A549 (cell line): ENCODE data around the gene TRMT11. TPM values are rescaled to one million over a fixed set of nuclear protein-coding genes. Genes with fewer than 3 reads are reported as not detected.
"Not testable (repeated sequence)": the region's sequence is repeated elsewhere in the genome, so short reads cannot be mapped to it uniquely, and the experiment has no call there.

Source experiments
- ATAC-seq, 2 experiments: fragments of 200-7000 bp in 1 of 2; fragments of >200 bp in 1 of 2; cut with Nextera tagmentation in 1 of 2; cut with Tn5 transposase in 1 of 2; 3 replicates each; pipeline versions ENCODE4 v1.8.0 to v1.9.1; 2018 to 2020; ENCODE audit warnings: mild to moderate bottlenecking in 1 of 2, moderate library complexity in 1 of 2
- CTCF ChIA-PET: fragments of 300-600 bp; sonication (Branson Sonifier 250); formaldehyde crosslinking; extraction: SDS; loops from one replicate; lab custom pipeline; 2021; ENCODE audit warnings: antibody characterized with exemption, inconsistent platforms; lab: Yijun Ruan, JAX
- POLR2A ChIA-PET: fragments of 350-600 bp; formaldehyde crosslinking; extraction: SDS; loops from one replicate; lab custom pipeline; 2021; ENCODE audit warnings: antibody characterized with exemption, inconsistent platforms; lab: Yijun Ruan, JAX
- DNase-seq, 2 experiments: peaks; one replicate each; pipeline versions ENCODE4 v3.0.0 to v3.0.0-alpha.2; 2011 to 2016; ENCODE audit warnings: low read depth in 1 of 2, low spot score in 1 of 2
- FAIRE-seq: peaks from 2 replicates; lab custom pipeline; 2011; peaks lifted over from hg19 to GRCh38; lab: Jason Lieb, UNC
- H3K27ac ChIP-seq, 2 experiments: fragments of >200 bp; sonication (Bioruptor Twin); formaldehyde crosslinking; 3 replicates each; pipeline ENCODE4 v1.5.1; 2016 to 2017
- H3K4me1 ChIP-seq: fragments of >200 bp; sonication (Bioruptor Twin); formaldehyde crosslinking; 3 replicates; pipeline ENCODE4 v1.6.1; 2016
- H3K4me2 ChIP-seq: fragments of >200 bp; sonication (Bioruptor Twin); formaldehyde crosslinking; 3 replicates; pipeline ENCODE4 v1.6.1; 2016
- H3K4me3 ChIP-seq: fragments of >200 bp; sonication (Bioruptor Twin); formaldehyde crosslinking; 3 replicates; pipeline ENCODE4 v1.5.1; 2016
- H3K9me3 ChIP-seq: fragments of >200 bp; sonication (Bioruptor Twin); formaldehyde crosslinking; 3 replicates; pipeline ENCODE4 v1.6.1; 2016
- BCL3 ChIP-seq: fragments of >200 bp; sonication (Bioruptor Twin); formaldehyde crosslinking; IDR thresholded peaks from 3 replicates; pipeline ENCODE4 v1.6.1; 2016
- CEBPB ChIP-seq, 2 experiments: fragments of >200 bp in 1 of 2; sonication (Bioruptor Twin) in 1 of 2; formaldehyde crosslinking in 1 of 2; IDR thresholded peaks; 2 replicates each; pipeline ENCODE4 v1.6.1; 2012 to 2016
- CHD4 ChIP-seq: fragments of 200-600 bp; sonication (generic); IDR thresholded peaks from 2 replicates; pipeline ENCODE4 v1.6.1; 2016; ENCODE audit warnings: antibody characterized with exemption, mild to moderate bottlenecking, borderline replicate concordance
- EHF ChIP-seq: fragments of 250-450 bp; sonication (Bioruptor Pico); IDR thresholded peaks from 2 replicates; pipeline ENCODE4 v1.5.0; 2020; ENCODE audit warnings: mild to moderate bottlenecking
- FOSL2 ChIP-seq, 2 experiments: fragments of 450-650 bp in 1 of 2; fragments of >200 bp in 1 of 2; sonication (Bioruptor Twin) in 1 of 2; formaldehyde crosslinking; IDR thresholded peaks; 2 replicates each; pipeline versions ENCODE4 v1.5.0 to v1.6.1; 2016 to 2020; ENCODE audit warnings: mild to moderate bottlenecking in 1 of 2, moderate library complexity in 1 of 2
- HDAC2 ChIP-seq: fragments of 200-600 bp; sonication (generic); IDR thresholded peaks from 2 replicates; pipeline ENCODE4 v1.6.1; 2016
- HOXB13 ChIP-seq: fragments of 250-450 bp; sonication (Bioruptor Pico); IDR thresholded peaks from 2 replicates; pipeline ENCODE4 v1.5.0; 2020; ENCODE audit warnings: low read depth, mild to moderate bottlenecking, moderate library complexity
- HOXB5 ChIP-seq: fragments of 250-450 bp; sonication (Bioruptor Pico); IDR thresholded peaks from 2 replicates; pipeline ENCODE4 v1.5.0; 2020; ENCODE audit warnings: mild to moderate bottlenecking, moderate library complexity
- MAZ ChIP-seq: fragments of 150-350 bp; IDR thresholded peaks from 2 replicates; pipeline ENCODE4 v1.6.1; 2014; ENCODE audit warnings: antibody characterized with exemption, low read depth, low read length, borderline replicate concordance
- MYC ChIP-seq: IDR thresholded peaks from 2 replicates; pipeline ENCODE4 v1.6.1; 2012; ENCODE audit warnings: mild to moderate bottlenecking, inconsistent platforms, low read length, improper control_type of control experiment, borderline replicate concordance
- NR3C1 ChIP-seq: fragments of >200 bp; sonication (Bioruptor Twin); formaldehyde crosslinking; IDR thresholded peaks from 3 replicates; pipeline ENCODE4 v1.6.1; 2017
- POLR2A ChIP-seq: IDR thresholded peaks from 2 replicates; pipeline ENCODE4 v1.6.1; 2012; ENCODE audit warnings: mild to moderate bottlenecking, low read length
- RFX5 ChIP-seq: fragments of 450-650 bp; IDR thresholded peaks from 2 replicates; pipeline ENCODE4 v1.7.1; 2014; ENCODE audit warnings: antibody characterized with exemption, mild to moderate bottlenecking, moderate library complexity
- SMC3 ChIP-seq: fragments of >200 bp; sonication (Bioruptor Twin); formaldehyde crosslinking; IDR thresholded peaks from 3 replicates; pipeline ENCODE4 v1.6.1; 2018; ENCODE audit warnings: inconsistent platforms
- ZSCAN20 ChIP-seq: fragments of 250-450 bp; sonication (Bioruptor Pico); IDR thresholded peaks from 2 replicates; pipeline ENCODE4 v1.8.0; 2022; ENCODE audit warnings: mild to moderate bottlenecking, moderate library complexity
- WGBS: methylation state at CpG from one replicate; pipeline ENCODE4 v1.1.6; 2017; ENCODE audit errors: missing lambda C conversion rate; 5-methylcytosine and 5-hydroxymethylcytosine counted together
- polyA plus RNA-seq, 4 experiments: library from polyadenylated mRNA; depleted of rRNA in 3 of 4; stranded (reverse); fragments of >200 nt; fragmentation: RNase III in 1 of 4; extraction: RNeasy Plus Mini Kit Qiagen cat#74134 plus additional on column Dnase treatment in 1 of 4; gene quantifications; 2 replicates in 3 of 4; 3 replicates in 1 of 4; pipeline ENCODE4 v1.2.3, GENCODE V29; 2011 to 2017
- TF ChIP-seq, protein P1 (sequence below): IDR thresholded peaks from 2 replicates; pipeline ENCODE4 v1.6.1; 2012
- TF ChIP-seq, protein P2 (sequence below): fragments of >200 bp; sonication (Bioruptor Twin); formaldehyde crosslinking; IDR thresholded peaks from 3 replicates; pipeline ENCODE4 v1.5.1; 2016
- TF ChIP-seq, protein P3 (sequence below): fragments of 200-600 bp; sonication (generic); IDR thresholded peaks from 2 replicates; pipeline ENCODE4 v1.6.1; 2016; ENCODE audit warnings: antibody characterized with exemption, mild to moderate bottlenecking, moderate library complexity

Gene TRMT11
- polyA plus RNA-seq, 2 of the 4 experiments (the other 2 are of a cell fraction) = 17.4 to 44.1 TPM

- TF ChIP-seq CHD4 = no peak
- no peak for TF ChIP-seq MAZ
- no peak for TF ChIP-seq POLR2A
- no peak for TF ChIP-seq NR3C1
- TF ChIP-seq SMC3 = no peak
- H3K4me2 ChIP-seq = no peak overlapping the region
- H3K27ac ChIP-seq = no peak overlapping the region
- no peaks in the 10 kb centered on the region for H3K9me3 ChIP-seq
- ChIA-PET POLR2A (no interaction called here), CTCF (interaction anchor here (1.0 to 1.3 kb wide), 2 partner anchors 10 to 13 kb away, joined by 3 read pairs; no protein-coding TSS in a partner anchor)
- H3K4me1 ChIP-seq = peaks cover 35% of the 10 kb centered on the region; the same call in 2 of the 3 replicates
- H3K4me3 ChIP-seq = no peak overlapping the region
- ATAC-seq (no peak), FAIRE-seq (no peak), DNase-seq (no peak)
- 89% methylated on average over 5 of the region's 5 CpGs for WGBS
These were observed 34.1 kb downstream of the TRMT11 start for GRCh38 chr6:126020305-126021050.

DNA sequence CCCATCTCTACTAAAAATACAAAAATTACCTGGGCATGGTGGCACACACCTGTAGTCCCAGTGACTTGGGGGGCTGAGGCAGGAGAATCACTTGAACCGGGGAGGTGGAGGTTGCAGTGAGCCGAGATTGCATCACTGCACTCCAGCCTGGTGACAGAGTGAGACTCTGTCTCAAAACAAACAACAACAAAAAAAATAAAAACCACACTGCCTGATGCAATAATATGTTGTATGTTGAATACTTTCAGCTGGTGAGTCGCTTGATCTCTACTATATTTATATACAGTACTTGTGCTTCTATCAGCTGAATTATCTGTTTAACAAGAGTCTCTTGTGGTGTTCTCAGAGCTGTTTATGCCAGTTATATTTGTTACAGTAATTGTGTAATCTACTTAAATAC lies 37.1 kb downstream of the TRMT11 start:
- FAIRE-seq, POLR2A ChIA-PET, H3K4me3 ChIP-seq, CTCF ChIA-PET, H3K9me3 ChIP-seq, H3K4me2 ChIP-seq, DNase-seq: not testable (repeated sequence)
- 0 out of 6 replicates have a peak, but pooled peaks of 1 of the 2 experiments have one; percentile 54 for ATAC-seq
- Histone ChIP-seq H3K4me1 (peaks cover 17% of the 10 kb centered on the region; the same call in 2 of the 3 replicates), H3K27ac (peak overlapping the region in 1 of 2 experiments; percentile 33; a peak in 1 of 6 replicates)
- WGBS = 78% methylated on average over 3 of the region's 3 CpGs

GRCh38 chr6:126026001-126026400 lies 39.7 kb downstream of the TRMT11 start:
- ChIA-PET POLR2A (no interaction called here), CTCF (interaction anchor here (0.6 to 0.7 kb wide), 2 partner anchors 134 to 495 kb away, joined by 3 read pairs; no protein-coding TSS in a partner anchor)
- H3K4me1 ChIP-seq = peaks cover 17% of the 10 kb centered on the region; the same call in 2 of the 3 replicates
- no peak overlapping the region for H3K4me2 ChIP-seq
- no peak overlapping the region for H3K4me3 ChIP-seq
- no peaks in the 10 kb centered on the region for H3K9me3 ChIP-seq
- no peak for TF ChIP-seq SMC3
- no peak for TF ChIP-seq HOXB13 (CRISPR knock-in tag)
- TF ChIP-seq HDAC2 = no peak
- TF ChIP-seq EHF (CRISPR knock-in tag) = no peak
- TF ChIP-seq CHD4 = no peak
- TF ChIP-seq, protein P1, sequence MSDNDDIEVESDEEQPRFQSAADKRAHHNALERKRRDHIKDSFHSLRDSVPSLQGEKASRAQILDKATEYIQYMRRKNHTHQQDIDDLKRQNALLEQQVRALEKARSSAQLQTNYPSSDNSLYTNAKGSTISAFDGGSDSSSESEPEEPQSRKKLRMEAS = no peak
- no peak for TF ChIP-seq CEBPB (IDR thresholded peaks at IDR 0.05)
- TF ChIP-seq HOXB5 (CRISPR knock-in tag) = no peak
- no peak for TF ChIP-seq RFX5
- TF ChIP-seq, protein P2, sequence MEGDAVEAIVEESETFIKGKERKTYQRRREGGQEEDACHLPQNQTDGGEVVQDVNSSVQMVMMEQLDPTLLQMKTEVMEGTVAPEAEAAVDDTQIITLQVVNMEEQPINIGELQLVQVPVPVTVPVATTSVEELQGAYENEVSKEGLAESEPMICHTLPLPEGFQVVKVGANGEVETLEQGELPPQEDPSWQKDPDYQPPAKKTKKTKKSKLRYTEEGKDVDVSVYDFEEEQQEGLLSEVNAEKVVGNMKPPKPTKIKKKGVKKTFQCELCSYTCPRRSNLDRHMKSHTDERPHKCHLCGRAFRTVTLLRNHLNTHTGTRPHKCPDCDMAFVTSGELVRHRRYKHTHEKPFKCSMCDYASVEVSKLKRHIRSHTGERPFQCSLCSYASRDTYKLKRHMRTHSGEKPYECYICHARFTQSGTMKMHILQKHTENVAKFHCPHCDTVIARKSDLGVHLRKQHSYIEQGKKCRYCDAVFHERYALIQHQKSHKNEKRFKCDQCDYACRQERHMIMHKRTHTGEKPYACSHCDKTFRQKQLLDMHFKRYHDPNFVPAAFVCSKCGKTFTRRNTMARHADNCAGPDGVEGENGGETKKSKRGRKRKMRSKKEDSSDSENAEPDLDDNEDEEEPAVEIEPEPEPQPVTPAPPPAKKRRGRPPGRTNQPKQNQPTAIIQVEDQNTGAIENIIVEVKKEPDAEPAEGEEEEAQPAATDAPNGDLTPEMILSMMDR = no peak
- no peak for TF ChIP-seq MYC
- TF ChIP-seq ZSCAN20 (CRISPR knock-in tag) = no peak
- TF ChIP-seq, protein P3, sequence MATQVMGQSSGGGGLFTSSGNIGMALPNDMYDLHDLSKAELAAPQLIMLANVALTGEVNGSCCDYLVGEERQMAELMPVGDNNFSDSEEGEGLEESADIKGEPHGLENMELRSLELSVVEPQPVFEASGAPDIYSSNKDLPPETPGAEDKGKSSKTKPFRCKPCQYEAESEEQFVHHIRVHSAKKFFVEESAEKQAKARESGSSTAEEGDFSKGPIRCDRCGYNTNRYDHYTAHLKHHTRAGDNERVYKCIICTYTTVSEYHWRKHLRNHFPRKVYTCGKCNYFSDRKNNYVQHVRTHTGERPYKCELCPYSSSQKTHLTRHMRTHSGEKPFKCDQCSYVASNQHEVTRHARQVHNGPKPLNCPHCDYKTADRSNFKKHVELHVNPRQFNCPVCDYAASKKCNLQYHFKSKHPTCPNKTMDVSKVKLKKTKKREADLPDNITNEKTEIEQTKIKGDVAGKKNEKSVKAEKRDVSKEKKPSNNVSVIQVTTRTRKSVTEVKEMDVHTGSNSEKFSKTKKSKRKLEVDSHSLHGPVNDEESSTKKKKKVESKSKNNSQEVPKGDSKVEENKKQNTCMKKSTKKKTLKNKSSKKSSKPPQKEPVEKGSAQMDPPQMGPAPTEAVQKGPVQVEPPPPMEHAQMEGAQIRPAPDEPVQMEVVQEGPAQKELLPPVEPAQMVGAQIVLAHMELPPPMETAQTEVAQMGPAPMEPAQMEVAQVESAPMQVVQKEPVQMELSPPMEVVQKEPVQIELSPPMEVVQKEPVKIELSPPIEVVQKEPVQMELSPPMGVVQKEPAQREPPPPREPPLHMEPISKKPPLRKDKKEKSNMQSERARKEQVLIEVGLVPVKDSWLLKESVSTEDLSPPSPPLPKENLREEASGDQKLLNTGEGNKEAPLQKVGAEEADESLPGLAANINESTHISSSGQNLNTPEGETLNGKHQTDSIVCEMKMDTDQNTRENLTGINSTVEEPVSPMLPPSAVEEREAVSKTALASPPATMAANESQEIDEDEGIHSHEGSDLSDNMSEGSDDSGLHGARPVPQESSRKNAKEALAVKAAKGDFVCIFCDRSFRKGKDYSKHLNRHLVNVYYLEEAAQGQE = no peak
- no peak for TF ChIP-seq BCL3
- no peak for TF ChIP-seq FOSL2 (IDR thresholded peaks at IDR 0.05)
- no peak for TF ChIP-seq FOSL2 (CRISPR knock-in tag; IDR thresholded peaks at IDR 0.05)
- FAIRE-seq = no peak
- ATAC-seq = no peak
- DNase-seq = no peak
- WGBS = 89% methylated on average over 2 of the region's 2 CpGs
- H3K27ac ChIP-seq = no peak overlapping the region
